Astrocyte of the cerebellum (primary cell): ENCODE data around the gene NKX2-3.
A peak's percentile ranks its signal among the peaks of the same experiment; 100 is the strongest.

Experiments used
- DNase-seq: peaks from one replicate; pipeline ENCODE4 v3.0.0-alpha.2; 2011; ENCODE audit warnings: low read depth
- H3K4me3 ChIP-seq: 2 replicates; pipeline ENCODE4 v1.5.1; 2011; ENCODE audit warnings: mild to moderate bottlenecking, low read depth, low read length, moderate library complexity
- CTCF ChIP-seq: IDR thresholded peaks from 2 replicates; pipeline ENCODE4 v1.5.1; 2012; ENCODE audit warnings: low read length, low read depth, moderate library complexity, mild to moderate bottlenecking; ENCODE audit errors: missing control alignments
- in situ Hi-C: cut with HindIII; loops from 2 replicates; pipeline ENCODE4 v1.10.0; 2017; ENCODE audit warnings: low sequenced_read_pairs

NKX2-3 gene

GRCh38 chr10:99535764-99536337, 3.1 kb downstream of the NKX2-3 start:
- no peak overlapping the region for H3K4me3 ChIP-seq
- in situ Hi-C loops = no loop called here
- no peak for DNase-seq
- TF ChIP-seq CTCF = no peak

GRCh38 chr10:99536338-99537085, 3.8 kb downstream of the NKX2-3 start:
- DNase-seq = no peak
- in situ Hi-C loops = no loop called here
- peak; percentile 3 for TF ChIP-seq CTCF
- no peak overlapping the region for H3K4me3 ChIP-seq

GRCh38 chr10:99537086-99537988, 4.6 kb downstream of the NKX2-3 start:
- no peak for DNase-seq
- no peak overlapping the region for H3K4me3 ChIP-seq
- in situ Hi-C loops = no loop called here
- no peak for TF ChIP-seq CTCF

GRCh38 chr10:99537989-99538917, 5.5 kb downstream of the NKX2-3 start:
- TF ChIP-seq CTCF = no peak
- no peak overlapping the region for H3K4me3 ChIP-seq
- in situ Hi-C loops = no loop called here
- DNase-seq = no peak

GRCh38 chr10:99539120-99539519, 6.4 kb downstream of the NKX2-3 start:
- DNase-seq = no peak
- TF ChIP-seq CTCF = no peak
- H3K4me3 ChIP-seq = no peak overlapping the region
- in situ Hi-C loops = no loop called here
